ENCODE measurements around the gene SUN2. TPM values are rescaled to one million over a fixed set of nuclear protein-coding genes. Genes with fewer than 3 reads are reported as not detected.

SUN2 gene
- total and polyA plus RNA-seq, 2 donors (not counting 3 experiments of a cell fraction or from before 2014, with no cell fraction given), result 76.7 to 133 TPM

DNA sequence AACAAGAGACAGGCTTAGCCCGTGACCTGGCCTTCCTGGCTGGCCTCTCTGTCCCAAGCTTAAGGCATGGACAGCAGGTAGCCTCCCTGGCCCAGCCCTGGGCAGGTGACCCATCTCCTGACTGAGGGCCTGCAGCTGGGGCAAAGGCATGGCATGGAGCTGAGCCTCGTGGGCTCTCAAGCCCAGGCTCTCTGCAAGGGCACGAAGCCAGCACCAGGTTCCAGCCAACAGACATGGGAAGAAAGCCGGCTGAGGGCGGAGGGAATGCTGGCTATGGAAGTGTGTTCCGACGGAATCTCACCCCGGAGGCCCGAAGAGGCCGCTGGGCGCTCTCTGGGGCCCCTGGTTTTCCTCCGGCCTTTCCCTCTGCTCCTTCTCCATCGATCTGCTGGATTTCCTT lies 25.2 kb upstream of the SUN2 start:
- POLR2A ChIA-PET, result no interaction called here
- CTCF ChIA-PET, result interaction anchor here (0.6 to 6.2 kb wide), 3 partner anchors 13 to 341 kb away, joined by 3 to 82 read pairs (median 3); no protein-coding TSS in a partner anchor
- intact Hi-C loops (cut with micrococcal nuclease), result no loop called here

More for the DNA sequence above, 25.2 kb upstream of the SUN2 start:
- dilution Hi-C loops (cut with MboI; ENCODE audit: extremely low pct_ligation_motif_present, low sequenced_read_pairs), result no loop called here
- Histone ChIP-seq H3K4me2 (ENCODE audit: insufficient read depth, low read length) (no peak overlapping the region), H3K9me1 (replicated peaks; ENCODE audit: control insufficient read depth, extremely low read depth, insufficient read depth, low read length) (no peaks in the 10 kb centered on the region), H3K4me3 (replicated peaks in 1 of 3; ENCODE audit: insufficient read depth in 1 of 3, low read depth in 1 of 3, low read length in 3 of 3) (no peak overlapping the region), H3K9me3 (replicated peaks; ENCODE audit: control insufficient read depth, insufficient read depth, low read length) (no peaks in the 10 kb centered on the region), H3K36me3 (ENCODE audit: control insufficient read depth in 2 of 2, extremely low read depth in 1 of 2, insufficient read depth in 2 of 2, low read length in 2 of 2) (no peaks in the 10 kb centered on the region), H4K20me1 (replicated peaks; ENCODE audit: control insufficient read depth, extremely low read depth, insufficient read depth, low read length) (no peaks in the 10 kb centered on the region), H3K79me2 (ENCODE audit: control insufficient read depth, insufficient read depth, low read length) (no peaks in the 10 kb centered on the region), H3K27ac (ENCODE audit: insufficient read depth, low read depth, low read length) (no peak overlapping the region), H2AFZ (ENCODE audit: low read depth, low read length) (no peak overlapping the region), H3K27me3 (ENCODE audit: control insufficient read depth in 2 of 2, insufficient read depth in 2 of 2, low read length in 2 of 2) (no peaks in the 10 kb centered on the region), H3K4me1 (ENCODE audit: control insufficient read depth, extremely low read depth, insufficient read depth, low read length) (no peaks in the 10 kb centered on the region), H3K9ac (replicated peaks; ENCODE audit: extremely low read depth, insufficient read depth, low read length) (no peak overlapping the region)
- DNase-seq (ENCODE audit: low read depth, low spot score) (no peak), FAIRE-seq (no peak)
- no TSS peak for BruUV-seq (replicated peaks)
- TF ChIP-seq JUN (IDR thresholded peaks at IDR 0.05; ENCODE audit: borderline replicate concordance, insufficient read depth, insufficient read length, low read depth), result no peak
- no peak for TF ChIP-seq MYC (IDR thresholded peaks at IDR 0.05; ENCODE audit: low read depth, low read length)
- no peak for TF ChIP-seq POLR2A (IDR thresholded peaks at IDR 0.05; ENCODE audit: low read depth, low read length)
- no peak for TF ChIP-seq FOS (IDR thresholded peaks at IDR 0.05; ENCODE audit: borderline replicate concordance, insufficient read depth, low read length)
- TF ChIP-seq CTCF (IDR thresholded peaks at IDR 0.05; ENCODE audit: extremely low read depth in 1 of 2, insufficient read depth in 1 of 2, low read depth in 1 of 2, low read length in 2 of 2), result no peak
- no peak for TF ChIP-seq POLR2AphosphoS5 (IDR thresholded peaks at IDR 0.05; ENCODE audit: insufficient read depth, low read depth, low read length)
